SK-N-SH (cell line): ENCODE measurements around the gene CABP4. TPM values are rescaled to one million over a fixed set of nuclear protein-coding genes. Genes with fewer than 3 reads are reported as not detected.

Experiments
- CTCF ChIA-PET: fragments of 300-600, 350-600 bp; formaldehyde crosslinking; extraction: SDS; loops from one replicate; lab custom pipeline; 2021; lab: Yijun Ruan, JAX
- POLR2A ChIA-PET: fragments of 350-600 bp; sonication (Branson Sonifier 250); formaldehyde crosslinking; extraction: SDS; loops from one replicate; lab custom pipeline; 2020; ENCODE audit warnings: antibody characterized with exemption, inconsistent platforms; lab: Yijun Ruan, JAX
- DNase-seq: peaks from one replicate; pipeline ENCODE4 v3.0.0; 2012
- H2AFZ ChIP-seq: fragments of 200-600 bp; sonication (generic); 2 replicates; pipeline ENCODE4 v1.8.1; 2016; ENCODE audit warnings: antibody characterized with exemption, mild to moderate bottlenecking, low read depth
- H3F3A ChIP-seq: fragments of 200-600 bp; sonication (generic); replicated peaks from 2 replicates; pipeline ENCODE3; 2016; ENCODE audit warnings: antibody characterized with exemption, mild to moderate bottlenecking; ENCODE audit not compliant: insufficient read depth
- H3K27ac ChIP-seq, 2 experiments: fragments of 200-500 bp in 1 of 2; fragments of 200-600 bp in 1 of 2; sonication (Bioruptor generic) in 1 of 2; sonication (generic), shearing (Covaris generic) in 1 of 2; 2 replicates each; pipeline versions ENCODE4 v1.5.1 to v1.6.1; 2014 to 2016; ENCODE audit warnings: low read depth in 2 of 2, inconsistent platforms in 1 of 2, low read length in 1 of 2, mild to moderate bottlenecking in 1 of 2, mixed read lengths in 1 of 2
- H3K27me3 ChIP-seq: fragments of 200-600 bp; sonication (generic), shearing (Covaris generic); 2 replicates; pipeline ENCODE4 v1.6.1; 2016; ENCODE audit warnings: mixed run types; ENCODE audit not compliant: insufficient read depth
- H3K36me3 ChIP-seq, 2 experiments: fragments of 200-500 bp in 1 of 2; fragments of 200-600 bp in 1 of 2; sonication (Bioruptor generic) in 1 of 2; sonication (generic) in 1 of 2; replicated peaks in 1 of 2; 2 replicates each; pipeline versions ENCODE3 to v1.5.1; 2014 to 2016; ENCODE audit warnings: low read length in 1 of 2, mild to moderate bottlenecking in 1 of 2; ENCODE audit not compliant: insufficient read depth in 2 of 2, control insufficient read depth in 1 of 2
- H3K4me1 ChIP-seq, 2 experiments: fragments of 200-500 bp in 1 of 2; fragments of 200-600 bp in 1 of 2; sonication (Bioruptor generic) in 1 of 2; sonication (generic), shearing (Covaris generic) in 1 of 2; 2 replicates each; pipeline versions ENCODE4 v1.5.1 to v1.6.1; 2014 to 2016; ENCODE audit warnings: low read depth in 1 of 2, low read length in 1 of 2, mixed run types in 1 of 2; ENCODE audit not compliant: insufficient read depth in 2 of 2, control insufficient read depth in 1 of 2
- H3K4me2 ChIP-seq: fragments of 200-600 bp; sonication (generic), shearing (Covaris generic); 2 replicates; pipeline ENCODE4 v1.6.1; 2017; ENCODE audit warnings: mixed run types
- H3K4me3 ChIP-seq, 2 experiments: fragments of 200-500 bp in 1 of 2; fragments of 200-600 bp in 1 of 2; sonication (Bioruptor generic) in 1 of 2; sonication (generic), shearing (Covaris generic) in 1 of 2; 2 replicates each; pipeline versions ENCODE4 v1.5.1 to v1.8.1; 2014 to 2016; ENCODE audit warnings: low read depth in 2 of 2, inconsistent platforms in 1 of 2, low read length in 1 of 2, mild to moderate bottlenecking in 1 of 2, mixed read lengths in 1 of 2, moderate library complexity in 1 of 2
- H3K79me2 ChIP-seq: fragments of 200-600 bp; sonication (generic); 2 replicates; pipeline ENCODE4 v1.8.1; 2017; ENCODE audit warnings: mild to moderate bottlenecking; ENCODE audit not compliant: insufficient read depth
- H3K9ac ChIP-seq: fragments of 200-600 bp; sonication (generic); 2 replicates; pipeline ENCODE4 v1.6.1; 2017; ENCODE audit warnings: mixed run types
- H3K9me2 ChIP-seq: fragments of 200-600 bp; sonication (generic); 2 replicates; pipeline ENCODE4 v1.6.1; 2017; ENCODE audit warnings: mixed run types
- H3K9me3 ChIP-seq: fragments of 200-600 bp; sonication (generic); 2 replicates; pipeline ENCODE4 v1.6.1; 2017; ENCODE audit warnings: mixed run types, mild to moderate bottlenecking, moderate library complexity
- H4K20me1 ChIP-seq: fragments of 200-600 bp; sonication (generic); 2 replicates; pipeline ENCODE4 v1.6.1; 2017; ENCODE audit warnings: mild to moderate bottlenecking, mixed run types; ENCODE audit not compliant: insufficient read depth
- CHD2 ChIP-seq: fragments of 150-350 bp; IDR thresholded peaks from 2 replicates; pipeline ENCODE4 v1.6.1; 2018; ENCODE audit warnings: low read length; ENCODE audit not compliant: partially characterized antibody
- EP300 ChIP-seq, 2 experiments: IDR thresholded peaks; 2 replicates each; pipeline versions ENCODE4 v1.4.0 to v1.6.1; 2012; ENCODE audit warnings: borderline replicate concordance in 1 of 2, low read depth in 1 of 2, low read length in 1 of 2
- EZH2phosphoT487 ChIP-seq: fragments of 200-600 bp; sonication (generic); IDR thresholded peaks from 2 replicates; pipeline ENCODE4 v1.6.1; 2017; ENCODE audit warnings: low read depth, mixed run types, mild to moderate bottlenecking, antibody characterized with exemption, moderate library complexity, borderline replicate concordance
- FOSL2 ChIP-seq: IDR thresholded peaks from 2 replicates; pipeline ENCODE4 v1.4.0; 2012; ENCODE audit warnings: low read depth, mild to moderate bottlenecking, moderate library complexity, borderline replicate concordance
- FOXJ3 ChIP-seq: sonication (generic); formaldehyde crosslinking; IDR thresholded peaks from 2 replicates; pipeline ENCODE4 v1.5.1; 2020; ENCODE audit warnings: mild to moderate bottlenecking, missing genetic modification reagents
- GABPA ChIP-seq: IDR thresholded peaks from 2 replicates; pipeline ENCODE4 v1.4.0; 2012; ENCODE audit warnings: low read depth, mild to moderate bottlenecking
- GATA2 ChIP-seq: sonication (generic); formaldehyde crosslinking; IDR thresholded peaks from 2 replicates; pipeline ENCODE4 v1.5.0; 2020; ENCODE audit warnings: mild to moderate bottlenecking, missing genetic modification reagents
- JUND ChIP-seq: IDR thresholded peaks from 2 replicates; pipeline ENCODE4 v1.4.0; 2012
- MEF2A ChIP-seq: IDR thresholded peaks from 2 replicates; pipeline ENCODE4 v1.4.0; 2012; ENCODE audit warnings: low read depth, borderline replicate concordance
- NRF1 ChIP-seq: IDR thresholded peaks from 2 replicates; pipeline ENCODE4 v1.6.1; 2012; ENCODE audit warnings: low read depth, mild to moderate bottlenecking, low read length
- PBX3 ChIP-seq: IDR thresholded peaks from 2 replicates; pipeline ENCODE4; 2012
- POLR2AphosphoS5 ChIP-seq: IDR thresholded peaks from 2 replicates; pipeline ENCODE4 v1.6.1; 2012; ENCODE audit warnings: low read depth, low read length
- RFX5 ChIP-seq: IDR thresholded peaks from 2 replicates; pipeline ENCODE4 v1.6.1; 2012; ENCODE audit warnings: mild to moderate bottlenecking, improper control_type of control experiment, low read length
- RXRA ChIP-seq: IDR thresholded peaks from 2 replicates; pipeline ENCODE4 v1.4.0; 2012; ENCODE audit warnings: low read depth, mild to moderate bottlenecking, borderline replicate concordance
- SIN3A ChIP-seq: IDR thresholded peaks from 2 replicates; pipeline ENCODE4 v1.6.1; 2012; ENCODE audit warnings: low read depth, mild to moderate bottlenecking, low read length, moderate library complexity, borderline replicate concordance
- TAF1 ChIP-seq: IDR thresholded peaks from 2 replicates; pipeline ENCODE4 v1.6.1; 2012; ENCODE audit warnings: low read depth, mild to moderate bottlenecking, low read length, moderate library complexity, borderline replicate concordance
- TCF12 ChIP-seq: IDR thresholded peaks from 2 replicates; pipeline ENCODE4 v1.4.0; 2012
- TEAD4 ChIP-seq: IDR thresholded peaks from 2 replicates; pipeline ENCODE4 v1.4.0; 2012; ENCODE audit warnings: mild to moderate bottlenecking, borderline replicate concordance; ENCODE audit not compliant: insufficient read depth
- WGBS: methylation state at CpG from one replicate; pipeline ENCODE4 v1.1.6; 2017; ENCODE audit warnings: low lambda C conversion rate; 5-methylcytosine and 5-hydroxymethylcytosine counted together
- polyA plus RNA-seq, 3 experiments: library from polyadenylated mRNA; depleted of rRNA; stranded (reverse); fragments of >200 nt; gene quantifications; 2 replicates each; pipeline ENCODE4 v1.2.3, GENCODE V29; 2012
- TF ChIP-seq, protein P1 (sequence below): IDR thresholded peaks from 2 replicates; pipeline ENCODE4 v1.6.1; 2012; ENCODE audit warnings: mild to moderate bottlenecking, low read depth, low read length, moderate library complexity
- TF ChIP-seq, protein P2 (sequence below): IDR thresholded peaks from 2 replicates; pipeline ENCODE4 v1.4.0; 2012; ENCODE audit warnings: low read depth

Gene CABP4
- polyA plus RNA-seq, 1 of the 3 experiments (the other 2 are of a cell fraction) = not detected

GRCh38 chr11:67456068-67456705 lies 1.0 kb downstream of the CABP4 start:
- H3K36me3 ChIP-seq = no peaks in the 10 kb centered on the region
- H3K4me3 ChIP-seq = no peak overlapping the region
- H3K9me3 ChIP-seq = no peaks in the 10 kb centered on the region
- no peaks in the 10 kb centered on the region for H3K79me2 ChIP-seq
- CTCF ChIA-PET = no interaction called here
- no peak overlapping the region for H3K27ac ChIP-seq
- no peak overlapping the region for H3K9ac ChIP-seq
- TF ChIP-seq GABPA (no peak), EP300 (IDR thresholded peaks at IDR 0.05; ENCODE audit: borderline replicate concordance in 1 of 2, low read depth in 1 of 2, low read length in 1 of 2) (no peak), FOXJ3 (no peak), JUND (no peak)
- TF ChIP-seq, all 33 proteins: peak for 0
- Histone ChIP-seq H3K4me2 (no peak overlapping the region), H4K20me1 (no peaks in the 10 kb centered on the region), H3K9me2 (no peaks in the 10 kb centered on the region), H3K27me3 (no peaks in the 10 kb centered on the region), H3F3A (peaks cover 3% of the 10 kb centered on the region), H2AFZ (no peak overlapping the region), H3K4me1 (peaks cover 0 to 4% of the 10 kb centered on the region in 2 experiments; a peak in 1 of 4 replicates)
- no CpG with 5 or more reads among the region's 25 CpGs for WGBS
- no peak for DNase-seq
- POLR2A ChIA-PET = no interaction called here

- POLR2A ChIA-PET = no interaction called here
- 77% methylated on average over 11 of the region's 12 CpGs for WGBS
- TF ChIP-seq CHD2 = no peak
- TF ChIP-seq GABPA = no peak
- TF ChIP-seq FOXJ3 = no peak
- no peak for TF ChIP-seq NRF1
- no peak for TF ChIP-seq POLR2AphosphoS5
- no peak for TF ChIP-seq EZH2phosphoT487
- TF ChIP-seq, protein P1, sequence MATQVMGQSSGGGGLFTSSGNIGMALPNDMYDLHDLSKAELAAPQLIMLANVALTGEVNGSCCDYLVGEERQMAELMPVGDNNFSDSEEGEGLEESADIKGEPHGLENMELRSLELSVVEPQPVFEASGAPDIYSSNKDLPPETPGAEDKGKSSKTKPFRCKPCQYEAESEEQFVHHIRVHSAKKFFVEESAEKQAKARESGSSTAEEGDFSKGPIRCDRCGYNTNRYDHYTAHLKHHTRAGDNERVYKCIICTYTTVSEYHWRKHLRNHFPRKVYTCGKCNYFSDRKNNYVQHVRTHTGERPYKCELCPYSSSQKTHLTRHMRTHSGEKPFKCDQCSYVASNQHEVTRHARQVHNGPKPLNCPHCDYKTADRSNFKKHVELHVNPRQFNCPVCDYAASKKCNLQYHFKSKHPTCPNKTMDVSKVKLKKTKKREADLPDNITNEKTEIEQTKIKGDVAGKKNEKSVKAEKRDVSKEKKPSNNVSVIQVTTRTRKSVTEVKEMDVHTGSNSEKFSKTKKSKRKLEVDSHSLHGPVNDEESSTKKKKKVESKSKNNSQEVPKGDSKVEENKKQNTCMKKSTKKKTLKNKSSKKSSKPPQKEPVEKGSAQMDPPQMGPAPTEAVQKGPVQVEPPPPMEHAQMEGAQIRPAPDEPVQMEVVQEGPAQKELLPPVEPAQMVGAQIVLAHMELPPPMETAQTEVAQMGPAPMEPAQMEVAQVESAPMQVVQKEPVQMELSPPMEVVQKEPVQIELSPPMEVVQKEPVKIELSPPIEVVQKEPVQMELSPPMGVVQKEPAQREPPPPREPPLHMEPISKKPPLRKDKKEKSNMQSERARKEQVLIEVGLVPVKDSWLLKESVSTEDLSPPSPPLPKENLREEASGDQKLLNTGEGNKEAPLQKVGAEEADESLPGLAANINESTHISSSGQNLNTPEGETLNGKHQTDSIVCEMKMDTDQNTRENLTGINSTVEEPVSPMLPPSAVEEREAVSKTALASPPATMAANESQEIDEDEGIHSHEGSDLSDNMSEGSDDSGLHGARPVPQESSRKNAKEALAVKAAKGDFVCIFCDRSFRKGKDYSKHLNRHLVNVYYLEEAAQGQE = no peak
- no peak for TF ChIP-seq RXRA
- no peak for TF ChIP-seq FOSL2
- no peak for TF ChIP-seq RFX5
- TF ChIP-seq TEAD4 = no peak
- no peak for TF ChIP-seq JUND
- TF ChIP-seq TCF12 = no peak
- TF ChIP-seq PBX3 = no peak
- TF ChIP-seq TAF1 = no peak
- TF ChIP-seq GATA2 (CRISPR knock-in tag) = no peak
- TF ChIP-seq, protein P2, sequence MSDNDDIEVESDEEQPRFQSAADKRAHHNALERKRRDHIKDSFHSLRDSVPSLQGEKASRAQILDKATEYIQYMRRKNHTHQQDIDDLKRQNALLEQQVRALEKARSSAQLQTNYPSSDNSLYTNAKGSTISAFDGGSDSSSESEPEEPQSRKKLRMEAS = no peak
- TF ChIP-seq MEF2A = no peak
- no peak for TF ChIP-seq SIN3A
These were observed 2.3 kb downstream of the CABP4 start for GRCh38 chr11:67457453-67457852.

More at GRCh38 chr11:67457453-67457852, 2.3 kb downstream of the CABP4 start:
- Histone ChIP-seq H3K4me3 (no peak overlapping the region), H3K27ac (no peak overlapping the region), H4K20me1 (no peaks in the 10 kb centered on the region), H3K9me2 (no peaks in the 10 kb centered on the region), H3K9me3 (no peaks in the 10 kb centered on the region), H3K9ac (no peak overlapping the region), H3K27me3 (no peaks in the 10 kb centered on the region), H3F3A (peaks cover 8% of the 10 kb centered on the region), H3K4me2 (no peak overlapping the region), H3K36me3 (no peaks in the 10 kb centered on the region), H3K4me1 (peaks cover 0 to 1% of the 10 kb centered on the region in 2 experiments; a peak in 1 of 4 replicates), H2AFZ (no peak overlapping the region), H3K79me2 (no peaks in the 10 kb centered on the region)
- CTCF ChIA-PET = interaction anchor here (1.6 kb wide), 1 partner anchor 12 kb away, joined by 5 read pairs; the partner anchor contains the start of gene TMEM134
- no peak for DNase-seq
